Measurements from ENCODE around the gene MAPKAP1. TPM values are rescaled to one million over a fixed set of nuclear protein-coding genes. Genes with fewer than 3 reads are reported as not detected.
A peak's percentile ranks its signal among the peaks of the same experiment; 100 is the strongest.

The MAPKAP1 gene
- total and polyA plus RNA-seq, 8 donors: 49.5 to 89.5 (median 56.2) TPM

GRCh38 chr9:125544484-125544883, 162.5 kb downstream of the MAPKAP1 start:
- peak overlapping the region in 1 of 2 donors; percentile 60 for H3K27ac ChIP-seq
- H3K36me3 ChIP-seq: peaks cover 0 to 30% of the 10 kb centered on the region in 2 donors
- DNase-seq: no peak
- H3K4me3 ChIP-seq: no peak overlapping the region
- no peaks in the 10 kb centered on the region for H3K9me3 ChIP-seq
- intact Hi-C loops (cut with DNase I): no loop called here
- no peaks in the 10 kb centered on the region for H3K27me3 ChIP-seq
- ATAC-seq: no peak
- TF ChIP-seq CTCF (IDR thresholded peaks at IDR 0.05): no peak
- peaks cover 16 to 17% of the 10 kb centered on the region in 2 donors for H3K4me1 ChIP-seq

DNA sequence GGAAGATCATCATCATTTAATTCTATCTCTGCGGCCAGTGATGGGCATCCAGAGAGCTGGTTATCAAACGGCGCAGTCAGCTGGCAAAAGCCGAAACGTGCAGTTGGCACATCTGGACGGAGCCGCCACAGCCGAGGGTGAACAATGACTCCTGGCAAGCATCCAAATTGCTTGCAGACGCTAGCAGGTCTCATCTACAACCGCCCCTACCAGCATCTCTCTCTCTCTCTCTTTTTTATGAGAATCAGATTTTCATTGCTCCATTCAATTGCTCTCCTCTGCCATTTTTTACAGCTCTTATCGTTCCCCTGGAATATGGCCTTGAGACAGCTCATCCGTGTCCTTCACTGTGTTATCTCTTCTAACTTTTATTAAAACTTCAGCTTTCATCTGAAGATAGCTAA, 165.2 kb downstream of the MAPKAP1 start:
- no peak for TF ChIP-seq CTCF (IDR thresholded peaks at IDR 0.05)
- DNase-seq (no peak), ATAC-seq (no peak)
- no peaks in the 10 kb centered on the region for H3K9me3 ChIP-seq
- H3K36me3 ChIP-seq: peaks cover 0 to 30% of the 10 kb centered on the region in 2 donors
- H3K4me1 ChIP-seq: peaks cover 17 to 19% of the 10 kb centered on the region in 2 donors
- H3K4me3 ChIP-seq: no peak overlapping the region
- H3K27me3 ChIP-seq: no peaks in the 10 kb centered on the region
- peak overlapping the region in 1 of 2 donors; percentile 4 for H3K27ac ChIP-seq
- intact Hi-C loops (cut with DNase I): no loop called here

- Histone ChIP-seq H3K27me3 (no peaks in the 10 kb centered on the region), H3K36me3 (peaks cover 0 to 24% of the 10 kb centered on the region in 2 donors), H3K27ac (no peak overlapping the region), H3K9me3 (no peaks in the 10 kb centered on the region), H3K4me1 (peaks cover 23% of the 10 kb centered on the region in 2 donors), H3K4me3 (no peak overlapping the region)
- peak; percentile 8 for ATAC-seq
- intact Hi-C loops (cut with DNase I): no loop called here
- DNase-seq: no peak
- TF ChIP-seq CTCF (IDR thresholded peaks at IDR 0.05): no peak
These were observed 166.5 kb downstream of the MAPKAP1 start for GRCh38 chr9:125540497-125540896.

GRCh38 chr9:125538092-125538473, 168.9 kb downstream of the MAPKAP1 start:
- H3K27me3 ChIP-seq: no peaks in the 10 kb centered on the region
- ATAC-seq (peak; percentile 88), DNase-seq (peak in 1 of 4 donors; percentile 75)
- peaks cover 0 to 24% of the 10 kb centered on the region in 2 donors for H3K36me3 ChIP-seq
- intact Hi-C loops (cut with DNase I): no loop called here
- peaks cover 17 to 23% of the 10 kb centered on the region in 2 donors for H3K4me1 ChIP-seq
- H3K4me3 ChIP-seq: no peak overlapping the region
- H3K9me3 ChIP-seq: no peaks in the 10 kb centered on the region
- TF ChIP-seq CTCF (IDR thresholded peaks at IDR 0.05): no peak
- peak overlapping the region; percentile 51 to 78 for H3K27ac ChIP-seq

DNA sequence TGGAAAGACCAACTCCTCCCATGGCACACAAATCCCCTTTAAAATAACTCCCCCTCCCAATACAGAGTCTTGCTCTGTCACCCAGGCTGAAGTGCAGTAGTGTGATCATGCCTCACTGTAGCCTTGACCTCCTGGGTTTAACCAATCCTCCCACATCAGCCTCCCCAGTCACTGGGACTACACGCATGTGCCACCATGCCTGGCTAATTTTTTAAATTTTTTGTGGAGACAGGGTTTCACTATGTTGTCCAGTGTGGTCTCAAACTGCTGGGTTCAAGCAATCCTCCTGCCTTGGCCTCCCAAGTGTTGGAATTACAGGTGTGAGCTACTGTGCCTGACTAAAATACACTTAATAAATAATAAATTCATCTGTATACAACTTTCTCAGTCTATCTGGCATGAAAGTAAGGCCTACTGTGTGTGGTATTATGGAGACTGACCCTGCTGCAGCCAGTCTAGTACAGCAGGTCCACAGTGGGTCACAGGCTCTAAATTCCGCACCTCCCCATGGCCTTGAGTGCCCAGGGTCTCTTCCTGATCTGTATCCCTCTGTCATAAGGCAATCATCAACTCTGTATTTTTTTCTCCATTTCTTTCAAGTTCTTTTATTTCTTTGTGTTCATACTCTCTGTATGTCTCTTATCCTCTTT, 169.4 kb downstream of the MAPKAP1 start:
- DNase-seq (no peak), ATAC-seq (no peak)
- intact Hi-C loops (cut with DNase I): no loop called here
- Histone ChIP-seq H3K4me1 (peaks cover 17 to 23% of the 10 kb centered on the region in 2 donors), H3K27ac (peak overlapping the region; percentile 51 to 78), H3K36me3 (peaks cover 0 to 24% of the 10 kb centered on the region in 2 donors), H3K4me3 (no peak overlapping the region), H3K27me3 (no peaks in the 10 kb centered on the region), H3K9me3 (no peaks in the 10 kb centered on the region)
- TF ChIP-seq CTCF (IDR thresholded peaks at IDR 0.05): no peak
